Aorta (tissue), 5 donors: Measurements from ENCODE around the gene FRMPD1. TPM values are rescaled to one million over a fixed set of nuclear protein-coding genes. Genes with fewer than 3 reads are reported as not detected.

Experiments
- ATAC-seq: fragments of 200-7000 bp; cut with Tn5 transposase; one replicate; pipeline ENCODE4 v1.9.1; 2022; ENCODE audit warnings: moderate library complexity; ENCODE audit not compliant: low FRiP score
- DNase-seq, 2 donors: peaks; one replicate each; pipeline ENCODE4 v3.0.0-alpha.2; 2020
- H3K27ac ChIP-seq, 2 donors: one replicate each; pipeline ENCODE4 v1.5.1; 2013; ENCODE audit warnings: low read length in 2 of 2, mild to moderate bottlenecking in 2 of 2, moderate library complexity in 2 of 2, control low read depth in 1 of 2, inconsistent platforms in 1 of 2, low read depth in 1 of 2
- H3K27me3 ChIP-seq, 2 donors: one replicate each; pipeline ENCODE4 v1.6.1; 2013; ENCODE audit warnings: control low read depth in 1 of 2, low read length in 1 of 2, mild to moderate bottlenecking in 1 of 2, moderate library complexity in 1 of 2; ENCODE audit not compliant: insufficient read depth in 2 of 2, control insufficient read depth in 1 of 2
- H3K36me3 ChIP-seq, 2 donors: one replicate each; pipeline ENCODE4 v1.6.1; 2013; ENCODE audit warnings: control low read depth in 1 of 2, low read length in 1 of 2, mild to moderate bottlenecking in 1 of 2; ENCODE audit not compliant: insufficient read depth in 2 of 2, control insufficient read depth in 1 of 2
- H3K4me1 ChIP-seq, 2 donors: one replicate each; pipeline ENCODE4 v1.6.1; 2013; ENCODE audit warnings: low read length in 2 of 2, control low read depth in 1 of 2, mild to moderate bottlenecking in 1 of 2, moderate library complexity in 1 of 2; ENCODE audit not compliant: insufficient read depth in 2 of 2, control insufficient read depth in 1 of 2
- H3K4me3 ChIP-seq, 2 donors: one replicate each; pipeline ENCODE4 v1.5.1; 2013; ENCODE audit warnings: low read length in 2 of 2, control low read depth in 1 of 2, mild to moderate bottlenecking in 1 of 2
- H3K9me3 ChIP-seq: one replicate; pipeline ENCODE4 v1.6.1; 2013; ENCODE audit warnings: mild to moderate bottlenecking, low read length; ENCODE audit not compliant: control insufficient read depth
- WGBS, 2 donors: extraction: QIAGEN DNeasy Blood & Tissue Kit; methylation state at CpG; one replicate each; pipeline ENCODE4 v1.1.7; 2013; 5-methylcytosine and 5-hydroxymethylcytosine counted together
- intact Hi-C, 2 donors: fragments of 100-400 bp; cut with DNase I; formaldehyde crosslinking; loops; one replicate each; pipeline versions ENCODE4 v1.14.2 to v1.15.0; 2022
- polyA plus RNA-seq, 2 donors: library from polyadenylated mRNA; stranded (reverse); fragments of 200-250 nt; gene quantifications; one replicate each; pipeline ENCODE4 v1.2.3, GENCODE V29; 2013
- total RNA-seq, 2 donors: library from RNA; stranded (reverse); fragmentation: NEBNext Ultra II Directional; extraction: Animal tissue kit (Norgen Biotek cat#: 25700); gene quantifications; one replicate each; pipeline ENCODE4 v1.2.1, GENCODE V29; 2021
- donor health status: healthy with polysubstance abuse.
- donor health status: Bipolar disorder and iron deficiency.
- donor health status: DM: no; HTN: no; CAD: no.
- donor health status: DM: no; HTN: no; CAD: no.
- donor health status: DM: yes; HTN: yes; CAD: no.

Gene FRMPD1
- total and polyA plus RNA-seq, 4 donors = 0.06 TPM; not detected in 3

DNA sequence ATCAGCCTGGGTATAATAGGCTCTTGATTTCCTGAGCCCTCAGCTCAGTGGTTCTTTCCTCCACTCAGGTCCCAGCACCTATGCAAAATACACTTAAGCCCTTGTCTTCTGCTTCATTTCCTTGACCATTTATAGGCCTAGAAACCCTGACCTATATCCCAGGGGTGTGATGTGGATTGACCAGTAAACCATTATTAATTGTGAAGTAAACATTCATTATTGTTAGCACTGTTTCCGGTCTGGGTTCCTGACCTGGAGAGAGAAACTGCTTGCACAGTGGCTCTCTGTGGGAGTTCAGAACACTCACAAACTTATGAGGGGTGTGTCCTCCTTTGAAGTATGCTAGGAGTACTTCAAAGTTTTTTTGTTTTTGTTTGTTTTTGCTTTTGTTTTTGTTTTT lies 38.8 kb upstream of the FRMPD1 start:
- no peak overlapping the region for H3K27ac ChIP-seq
- H3K27me3 ChIP-seq = no peaks in the 10 kb centered on the region
- intact Hi-C loops = no loop called here
- peaks cover 1% of the 10 kb centered on the region for H3K9me3 ChIP-seq
- no peaks in the 10 kb centered on the region for H3K4me1 ChIP-seq
- DNase-seq = no peak
- 71 to 82% methylated on average over 1 of the region's 1 CpG for WGBS, 2 donors
- ATAC-seq = no peak
- no peaks in the 10 kb centered on the region for H3K36me3 ChIP-seq
- H3K4me3 ChIP-seq = no peak overlapping the region

DNA sequence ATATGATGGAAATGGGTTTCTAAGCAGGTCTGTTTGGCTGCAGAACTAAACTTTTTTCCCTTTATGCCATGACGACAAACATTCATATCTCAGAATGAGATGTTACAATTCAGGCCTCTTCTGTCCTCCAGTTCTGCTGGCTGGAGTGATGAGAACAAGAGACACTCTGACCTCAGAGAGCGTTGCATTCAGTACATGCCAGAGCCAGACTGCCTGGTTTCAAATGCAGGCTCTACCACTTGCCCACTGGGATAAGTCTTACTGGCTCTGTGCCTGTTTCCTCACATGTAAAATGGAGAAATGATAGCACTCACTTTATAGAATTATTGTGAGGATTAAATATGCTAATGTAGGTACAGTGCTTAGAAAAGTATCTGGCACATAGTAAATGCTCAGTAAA lies 33.6 kb upstream of the FRMPD1 start:
- 76 to 78% methylated on average over 2 of the region's 2 CpGs for WGBS, 2 donors
- Histone ChIP-seq H3K27me3 (no peaks in the 10 kb centered on the region), H3K27ac (no peak overlapping the region), H3K4me3 (no peak overlapping the region), H3K4me1 (no peaks in the 10 kb centered on the region), H3K9me3 (peaks cover 1% of the 10 kb centered on the region), H3K36me3 (no peaks in the 10 kb centered on the region)
- ATAC-seq (no peak), DNase-seq (no peak)
- intact Hi-C loops = no loop called here

DNA sequence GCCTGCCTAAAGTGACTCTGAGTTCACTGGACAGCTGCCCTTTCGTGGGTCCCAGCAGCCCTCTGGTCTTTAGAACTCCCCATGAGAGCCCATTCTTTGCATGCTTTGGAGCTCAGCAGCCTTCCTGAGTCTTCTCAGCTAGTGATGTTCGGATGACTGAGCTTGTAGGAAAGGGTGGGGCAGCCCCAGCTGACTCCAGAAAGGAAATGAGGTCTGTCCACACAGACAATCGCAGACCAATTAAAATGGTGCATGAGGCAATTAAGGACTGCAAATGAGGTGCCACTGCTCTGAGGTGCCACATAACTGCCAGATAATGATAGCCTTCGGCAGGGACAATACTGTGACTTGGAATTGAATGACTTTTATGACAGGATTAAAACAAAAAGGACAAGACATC lies 32.9 kb upstream of the FRMPD1 start:
- DNase-seq = no peak
- intact Hi-C loops = no loop called here
- WGBS, 2 donors = 36 to 41% methylated on average over 4 of the region's 4 CpGs
- Histone ChIP-seq H3K27ac (no peak overlapping the region), H3K4me3 (no peak overlapping the region), H3K27me3 (no peaks in the 10 kb centered on the region), H3K4me1 (no peaks in the 10 kb centered on the region), H3K36me3 (no peaks in the 10 kb centered on the region), H3K9me3 (no peaks in the 10 kb centered on the region)
- no peak for ATAC-seq

- H3K36me3 ChIP-seq = no peaks in the 10 kb centered on the region
- no peaks in the 10 kb centered on the region for H3K4me1 ChIP-seq
- no peaks in the 10 kb centered on the region for H3K27me3 ChIP-seq
- WGBS, 2 donors = 81 to 84% methylated on average over 4 of the region's 4 CpGs
- intact Hi-C loops = no loop called here
- H3K27ac ChIP-seq = no peak overlapping the region
- no peak for DNase-seq
- no peak overlapping the region for H3K4me3 ChIP-seq
- no peaks in the 10 kb centered on the region for H3K9me3 ChIP-seq
- ATAC-seq = no peak
These were observed 31.9 kb upstream of the FRMPD1 start for GRCh38 chr9:37618817-37619216.

- no peak for DNase-seq
- no peaks in the 10 kb centered on the region for H3K36me3 ChIP-seq
- WGBS, 2 donors = 80% methylated on average over 3 of the region's 3 CpGs
These were observed 30.9 kb upstream of the FRMPD1 start for GRCh38 chr9:37619806-37620205.

DNA sequence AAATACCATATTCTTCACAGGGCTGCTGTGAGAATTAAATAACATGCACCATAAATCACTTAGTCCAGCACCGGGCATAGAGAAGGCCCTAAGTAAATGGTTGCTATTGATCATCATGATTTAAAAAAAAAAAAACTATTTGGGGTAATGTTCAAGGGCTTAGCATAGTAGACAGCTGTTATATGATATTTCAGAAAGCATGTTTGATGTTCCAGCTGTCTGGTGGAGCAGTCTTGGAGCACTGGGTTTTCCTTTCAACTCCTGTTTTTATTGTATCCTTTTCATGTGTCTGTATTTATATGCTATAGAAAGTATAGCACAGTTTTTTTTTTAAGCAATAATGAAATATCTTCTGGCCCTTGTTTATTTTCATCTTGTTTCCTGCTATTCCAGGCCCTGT lies 30.4 kb upstream of the FRMPD1 start:
- no peak overlapping the region for H3K4me3 ChIP-seq
- no peaks in the 10 kb centered on the region for H3K9me3 ChIP-seq
- no peak for ATAC-seq
- intact Hi-C loops = no loop called here
- no peaks in the 10 kb centered on the region for H3K4me1 ChIP-seq
- no peaks in the 10 kb centered on the region for H3K36me3 ChIP-seq
- no peaks in the 10 kb centered on the region for H3K27me3 ChIP-seq
- 67 to 80% methylated on average over 1 of the region's 1 CpG for WGBS, 2 donors
- H3K27ac ChIP-seq = no peak overlapping the region
- no peak for DNase-seq

More at GRCh38 chr9:37619806-37620205, 30.9 kb upstream of the FRMPD1 start:
- Histone ChIP-seq H3K4me3 (no peak overlapping the region), H3K27ac (no peak overlapping the region), H3K4me1 (no peaks in the 10 kb centered on the region), H3K9me3 (no peaks in the 10 kb centered on the region), H3K27me3 (no peaks in the 10 kb centered on the region)
- intact Hi-C loops = no loop called here
- no peak for ATAC-seq

GRCh38 chr9:37621273-37622121 lies 29.3 kb upstream of the FRMPD1 start:
- Histone ChIP-seq H3K27me3 (no peaks in the 10 kb centered on the region), H3K36me3 (no peaks in the 10 kb centered on the region), H3K27ac (no peak overlapping the region), H3K4me3 (no peak overlapping the region), H3K4me1 (no peaks in the 10 kb centered on the region), H3K9me3 (no peaks in the 10 kb centered on the region)
- intact Hi-C loops = no loop called here
- 56 to 62% methylated on average over 9 of the region's 9 CpGs for WGBS, 2 donors
- ATAC-seq (no peak), DNase-seq (no peak)

GRCh38 chr9:37622462-37622861 lies 28.3 kb upstream of the FRMPD1 start:
- Histone ChIP-seq H3K27ac (no peak overlapping the region), H3K9me3 (no peaks in the 10 kb centered on the region), H3K27me3 (no peaks in the 10 kb centered on the region), H3K4me3 (no peak overlapping the region), H3K36me3 (no peaks in the 10 kb centered on the region), H3K4me1 (no peaks in the 10 kb centered on the region)
- ATAC-seq (no peak), DNase-seq (no peak)
- 79 to 84% methylated on average over 4 of the region's 4 CpGs for WGBS, 2 donors
- intact Hi-C loops = no loop called here

DNA sequence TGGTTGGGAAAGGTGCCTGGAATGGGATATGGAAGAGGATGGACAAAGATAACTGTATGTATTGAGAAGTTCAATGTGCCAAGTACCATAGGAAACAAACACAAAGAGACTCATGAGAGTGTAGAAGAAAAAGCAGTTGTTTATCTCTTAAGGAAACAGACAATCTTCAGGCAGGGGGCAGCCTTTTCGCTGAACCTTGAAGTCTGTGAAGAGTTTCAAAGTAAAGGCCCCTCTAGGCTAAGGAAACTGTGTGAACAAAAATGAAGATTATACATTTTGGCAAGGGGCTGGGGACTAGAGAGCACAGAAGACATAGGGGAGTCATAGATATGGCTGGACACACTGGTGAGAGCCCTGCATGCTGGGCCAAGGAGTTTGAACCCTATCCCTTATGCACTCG lies 27.5 kb upstream of the FRMPD1 start:
- Histone ChIP-seq H3K36me3 (no peaks in the 10 kb centered on the region), H3K4me3 (no peak overlapping the region), H3K9me3 (no peaks in the 10 kb centered on the region), H3K27ac (no peak overlapping the region), H3K27me3 (no peaks in the 10 kb centered on the region), H3K4me1 (no peaks in the 10 kb centered on the region)
- ATAC-seq (no peak), DNase-seq (no peak)
- intact Hi-C loops = no loop called here
- WGBS, 2 donors = 67 to 75% methylated on average over 2 of the region's 2 CpGs
